GM19025 (cell line): ENCODE results near the gene OPCML.

ENCODE experiments used
- ATAC-seq: cut with Tn5 transposase; IDR thresholded peaks from one replicate; pipeline ENCODE4 v1.9.1; 2021; ENCODE audit warnings: mild to moderate bottlenecking, low read depth, moderate library complexity; ENCODE audit not compliant: unreplicated experiment

OPCML gene

GRCh38 chr11:132658696-132659095 lies 873.6 kb downstream of the OPCML start:
- ATAC-seq: no peak

GRCh38 chr11:132658004-132658403 lies 874.3 kb downstream of the OPCML start:
- ATAC-seq: no peak

GRCh38 chr11:132655187-132655855 lies 877.0 kb downstream of the OPCML start:
- ATAC-seq: no peak

- no peak for ATAC-seq
Measured at GRCh38 chr11:132653237-132653636, 879.1 kb downstream of the OPCML start.

DNA sequence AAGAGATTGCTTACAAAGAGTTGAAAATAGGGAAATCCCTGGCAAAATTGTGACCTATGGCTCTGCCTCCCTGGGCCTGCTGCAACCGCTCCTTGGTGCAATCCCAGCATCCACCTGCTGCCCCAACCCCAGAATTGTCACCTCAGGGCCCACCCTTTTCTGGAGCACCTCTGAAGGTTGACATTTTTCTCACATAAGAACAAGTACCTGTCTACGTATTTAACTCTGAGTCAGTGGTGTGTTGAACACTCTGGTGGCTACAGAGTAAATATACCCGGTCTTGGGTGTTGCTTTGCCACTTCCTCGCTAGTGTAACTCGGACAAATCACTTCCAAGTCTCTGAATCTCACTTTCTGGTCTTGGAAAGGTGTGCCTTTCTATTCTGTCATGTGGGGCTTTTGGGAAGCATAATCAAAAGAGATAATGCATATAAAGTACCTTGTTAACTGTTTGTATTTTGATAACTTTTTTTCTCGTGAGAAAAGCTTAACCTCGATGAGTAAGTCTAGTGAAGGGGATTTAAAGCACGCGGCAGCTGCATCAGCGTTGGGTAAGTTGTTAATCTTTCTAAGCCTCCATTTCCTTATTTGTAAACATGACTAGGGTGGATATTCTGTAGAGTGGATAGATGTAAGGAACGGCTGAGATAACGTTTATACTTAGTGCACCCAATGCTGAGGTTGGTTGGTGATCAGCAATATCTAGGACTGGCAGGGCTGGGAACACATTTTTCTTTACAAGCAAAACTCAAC lies 881.2 kb downstream of the OPCML start:
- no peak for ATAC-seq

- ATAC-seq: no peak
Measured at GRCh38 chr11:132649277-132649676, 883.0 kb downstream of the OPCML start.

GRCh38 chr11:132648851-132649250 lies 883.5 kb downstream of the OPCML start:
- no peak for ATAC-seq

DNA sequence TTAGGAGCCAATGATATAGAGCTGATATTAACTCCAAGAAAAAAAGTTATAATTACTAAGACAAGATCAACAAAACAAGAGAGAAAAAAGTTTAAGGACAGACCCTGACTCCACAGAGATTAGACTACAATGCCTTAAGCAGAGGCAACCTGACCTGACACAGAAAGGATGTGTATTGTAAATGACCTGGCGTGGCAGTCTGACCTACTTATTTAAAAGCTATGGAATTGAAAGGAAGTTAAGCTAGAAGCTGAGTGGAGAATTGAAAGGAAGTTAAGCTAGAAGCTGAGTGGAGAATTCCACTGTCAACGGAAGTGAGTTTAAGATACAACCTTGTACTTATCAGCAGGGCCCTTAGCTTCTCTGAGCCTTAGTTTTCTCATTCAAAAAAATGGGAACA lies 885.4 kb downstream of the OPCML start:
- no peak for ATAC-seq

- no peak for ATAC-seq
Measured at GRCh38 chr11:132644520-132645239, 887.6 kb downstream of the OPCML start.

- no peak for ATAC-seq
Measured at GRCh38 chr11:132643239-132643638, 889.1 kb downstream of the OPCML start.

GRCh38 chr11:132640952-132641351 lies 891.3 kb downstream of the OPCML start:
- ATAC-seq: no peak

GRCh38 chr11:132639986-132640385 lies 892.3 kb downstream of the OPCML start:
- ATAC-seq: no peak

DNA sequence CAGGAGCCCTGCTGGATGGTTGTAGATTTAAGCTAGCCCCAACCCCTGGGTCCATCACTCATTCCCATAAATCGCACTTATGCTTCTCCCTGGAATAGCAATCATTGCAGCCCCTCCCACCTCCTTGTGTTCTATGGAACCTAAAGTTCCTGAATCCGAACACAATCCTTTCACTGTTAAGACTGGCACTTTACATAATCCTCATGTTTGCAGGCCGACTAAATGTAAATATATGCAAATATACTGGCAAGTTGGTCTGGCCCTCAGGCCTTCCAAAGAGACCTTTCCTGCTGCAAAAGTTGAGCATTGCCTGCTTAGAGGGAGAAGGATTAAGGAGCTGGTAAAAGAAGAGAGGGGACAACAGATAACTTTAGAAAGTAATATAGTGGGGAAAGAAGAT lies 892.9 kb downstream of the OPCML start:
- ATAC-seq: no peak

- ATAC-seq: no peak
Measured at GRCh38 chr11:132638423-132638822, 893.9 kb downstream of the OPCML start.

DNA sequence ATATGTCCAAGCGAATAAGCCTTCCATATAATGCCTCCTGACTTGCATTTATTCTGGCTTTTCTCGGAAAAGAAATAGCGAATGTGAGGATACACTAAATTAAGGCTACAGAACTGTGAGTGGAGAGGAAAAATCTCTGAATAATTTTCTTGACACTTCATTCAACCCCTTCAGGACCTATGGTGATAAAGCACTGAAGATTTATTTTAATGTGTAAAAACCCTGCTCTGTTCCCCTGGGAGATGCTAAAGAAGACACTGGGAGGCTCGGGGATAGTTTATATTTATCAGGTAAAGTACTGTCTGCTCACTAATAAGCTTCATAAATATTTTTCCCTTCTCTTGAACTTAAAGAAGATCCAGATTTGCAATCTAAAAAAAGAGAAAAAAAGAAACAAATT lies 895.8 kb downstream of the OPCML start:
- ATAC-seq: no peak

GRCh38 chr11:132632641-132633124 lies 899.6 kb downstream of the OPCML start:
- no peak for ATAC-seq

DNA sequence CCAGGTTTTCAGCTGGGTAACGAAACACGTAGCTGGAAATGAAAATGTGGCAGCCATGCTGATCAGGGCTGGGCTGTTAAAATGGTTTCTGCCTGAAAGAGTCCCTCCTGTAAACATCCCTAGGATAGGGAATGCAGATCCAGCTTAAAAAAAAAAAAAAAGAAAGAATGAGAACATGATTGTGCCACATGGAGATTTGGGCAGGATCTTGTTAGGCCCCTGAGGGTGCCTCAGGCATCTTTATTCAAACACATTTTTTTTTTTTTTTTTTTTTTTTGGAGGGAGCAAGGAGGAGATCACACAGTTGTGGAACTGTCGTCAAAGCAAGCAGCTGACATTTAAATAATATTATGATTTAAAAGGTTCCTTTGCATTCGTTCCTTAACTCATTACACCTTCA lies 900.3 kb downstream of the OPCML start:
- no peak for ATAC-seq

DNA sequence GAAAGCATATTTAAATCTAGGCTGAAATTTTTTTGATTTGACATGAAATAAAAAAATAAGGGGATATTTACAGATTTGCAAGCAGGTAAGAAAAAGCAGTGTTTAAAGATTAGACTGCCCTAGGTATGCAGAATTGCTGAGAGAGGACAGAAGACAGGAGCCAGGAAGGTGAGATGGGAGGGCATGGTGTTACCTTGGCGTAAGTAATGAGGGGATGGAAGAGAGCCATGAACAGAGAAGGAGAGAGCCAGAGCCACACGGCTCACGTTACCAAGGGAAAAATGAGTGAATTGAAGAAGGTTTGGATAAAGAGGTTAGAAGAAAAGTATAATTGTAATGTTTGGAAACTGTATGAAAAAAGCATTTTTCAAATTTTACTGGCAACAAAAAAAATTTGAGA lies 904.3 kb downstream of the OPCML start:
- no peak for ATAC-seq

DNA sequence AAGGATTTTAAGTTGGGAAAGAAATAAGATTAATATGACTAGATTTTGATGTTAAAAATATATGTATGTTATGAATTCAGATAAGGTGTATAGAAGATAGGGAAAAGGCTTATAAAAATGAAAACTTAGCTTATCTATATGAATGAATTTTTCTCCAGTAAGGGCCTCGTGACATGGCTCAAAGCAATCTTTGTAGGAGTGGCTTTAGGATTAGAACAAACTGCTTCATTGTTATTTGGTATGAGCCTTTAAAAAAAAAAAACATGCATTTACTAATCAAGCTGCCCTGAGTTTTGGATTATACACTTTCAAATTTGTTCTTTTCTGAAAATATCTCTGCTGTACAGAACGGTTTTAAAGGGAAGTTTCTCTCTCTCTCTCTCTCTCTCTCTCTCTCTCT lies 905.9 kb downstream of the OPCML start:
- ATAC-seq: no peak

DNA sequence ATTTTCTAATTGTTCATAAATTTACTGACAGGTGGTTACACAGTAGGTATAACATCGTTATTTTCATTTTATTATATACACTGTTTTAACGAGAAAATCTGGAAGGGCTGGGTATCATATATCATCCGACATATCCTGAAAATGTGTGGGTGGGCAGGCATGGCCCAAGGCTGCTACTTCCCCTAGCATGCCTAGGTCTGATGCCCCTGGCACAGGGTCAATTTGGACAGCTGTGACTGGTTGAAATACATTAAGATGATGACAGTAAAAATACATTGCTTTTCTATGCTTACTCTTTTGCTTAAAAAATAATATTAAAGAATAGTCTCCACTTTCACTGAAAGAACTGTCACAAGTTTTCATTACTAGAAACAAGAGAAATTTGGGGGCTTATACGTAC lies 908.8 kb downstream of the OPCML start:
- no peak for ATAC-seq

GRCh38 chr11:132621976-132622580 lies 910.2 kb downstream of the OPCML start:
- no peak for ATAC-seq
